HepG2 (cell line): ENCODE measurements around the gene NUAK1. TPM values are rescaled to one million over a fixed set of nuclear protein-coding genes. Genes with fewer than 3 reads are reported as not detected.

Experiments used
- ATAC-seq: fragments of 200-7000 bp; cut with Tn5 transposase; 3 replicates; pipeline ENCODE4 v1.9.1; 2020; ENCODE audit warnings: mild to moderate bottlenecking, moderate library complexity
- BruUV-seq: library from RNA; stranded (reverse); fragments of 400-500 nt; replicated peaks from 2 replicates; lab custom pipeline; 2021; lab: Mats Ljungman, UMichigan
- CTCF ChIA-PET: fragments of 300-600 bp; formaldehyde crosslinking; extraction: SDS; loops from one replicate; lab custom pipeline; 2021; ENCODE audit warnings: low total read pairs, inconsistent platforms, low intra/inter-chr PET ratio; lab: Yijun Ruan, JAX
- POLR2A ChIA-PET: fragments of 350-600 bp; sonication (Branson Sonifier 250); formaldehyde crosslinking; loops from one replicate; lab custom pipeline; 2020; ENCODE audit warnings: antibody characterized with exemption, inconsistent platforms; lab: Yijun Ruan, JAX
- DNase-seq: peaks from one replicate; pipeline ENCODE4 v3.0.0-alpha.2; 2015; ENCODE audit warnings: low spot score
- FAIRE-seq: peaks from 3 replicates; lab custom pipeline; 2011; peaks lifted over from hg19 to GRCh38; lab: Jason Lieb, UNC
- H2AFZ ChIP-seq: one replicate; pipeline ENCODE4 v1.6.1; 2011; ENCODE audit warnings: low read length, inconsistent platforms
- H3K27ac ChIP-seq: fragments of 300-600 bp; 3 replicates; pipeline ENCODE4 v1.8.0; 2011; ENCODE audit warnings: mixed run types, mild to moderate bottlenecking, mixed read lengths, low read length, inconsistent platforms; ENCODE audit not compliant: insufficient read depth; ENCODE audit errors: extremely low read length
- H3K27me3 ChIP-seq, 2 experiments: fragments of 200-600 bp in 1 of 2; 2 replicates in 1 of 2; 3 replicates in 1 of 2; pipeline versions ENCODE4 v1.6.0 to v1.8.0; 2011; ENCODE audit warnings: low read length in 2 of 2, mild to moderate bottlenecking in 2 of 2, moderate library complexity in 2 of 2, inconsistent platforms in 1 of 2; ENCODE audit not compliant: insufficient read depth in 2 of 2, control insufficient read depth in 1 of 2
- H3K36me3 ChIP-seq, 2 experiments: fragments of 200-600 bp in 1 of 2; replicated peaks in 1 of 2; 2 replicates in 1 of 2; 3 replicates in 1 of 2; pipeline versions ENCODE4 v1.5.1 to v1.8.0; 2011; ENCODE audit warnings: low read length in 2 of 2, inconsistent platforms in 1 of 2; ENCODE audit not compliant: insufficient read depth in 2 of 2, control insufficient read depth in 1 of 2
- H3K4me1 ChIP-seq: 2 replicates; pipeline ENCODE4 v1.5.1; 2012; ENCODE audit warnings: low read length, inconsistent platforms; ENCODE audit not compliant: insufficient read depth
- H3K4me2 ChIP-seq: 2 replicates; pipeline ENCODE4 v1.6.0; 2011; ENCODE audit warnings: low read depth, low read length, inconsistent platforms
- H3K4me3 ChIP-seq, 3 experiments: fragments of 200-600 bp in 1 of 3; sonication (generic), shearing (Covaris generic) in 1 of 3; replicated peaks in 1 of 3; 2 replicates each; pipeline ENCODE4 v1.5.1; 2011 to 2016; ENCODE audit warnings: low read length in 3 of 3, inconsistent platforms in 2 of 3, low read depth in 2 of 3, mild to moderate bottlenecking in 2 of 3, control low read depth in 1 of 3, mixed read lengths in 1 of 3; ENCODE audit not compliant: insufficient read depth in 1 of 3
- H3K79me2 ChIP-seq: one replicate; pipeline ENCODE4 v1.6.1; 2011; ENCODE audit warnings: low read length, inconsistent platforms; ENCODE audit not compliant: insufficient read depth
- H3K9ac ChIP-seq: 2 replicates; pipeline ENCODE4 v1.6.0; 2011; ENCODE audit warnings: mild to moderate bottlenecking, low read depth, low read length, inconsistent platforms; ENCODE audit not compliant: insufficient read depth
- H3K9me3 ChIP-seq: 2 replicates; pipeline ENCODE4 v1.5.1; 2012; ENCODE audit warnings: mild to moderate bottlenecking, low read length
- H4K20me1 ChIP-seq: 2 replicates; pipeline ENCODE4 v1.6.0; 2011; ENCODE audit warnings: inconsistent platforms, mild to moderate bottlenecking, low read length, moderate library complexity; ENCODE audit not compliant: insufficient read depth
- BRF2 ChIP-seq: sonication (generic); formaldehyde crosslinking; IDR thresholded peaks from 2 replicates; pipeline ENCODE4 v1.8.1; 2022; ENCODE audit warnings: mild to moderate bottlenecking, missing genetic modification reagents
- NAIF1 ChIP-seq: sonication (generic); formaldehyde crosslinking; IDR thresholded peaks from 2 replicates; pipeline ENCODE4 v1.5.0; 2020; ENCODE audit warnings: mild to moderate bottlenecking, missing genetic modification reagents, borderline replicate concordance
- YY1 ChIP-seq: IDR thresholded peaks from 2 replicates; pipeline ENCODE4 v1.6.1; 2011; ENCODE audit warnings: low read length, low read depth, moderate library complexity, mild to moderate bottlenecking; ENCODE audit not compliant: insufficient read depth, insufficient replicate concordance
- ZBTB14 ChIP-seq: sonication (generic); formaldehyde crosslinking; IDR thresholded peaks from 2 replicates; pipeline ENCODE4 v1.4.0; 2020; ENCODE audit warnings: missing genetic modification reagents
- ZNF12 ChIP-seq: sonication (generic); formaldehyde crosslinking; IDR thresholded peaks from 2 replicates; pipeline ENCODE4 v1.5.0; 2020; ENCODE audit warnings: missing genetic modification reagents
- ZNF207 ChIP-seq: fragments of 450-650 bp; IDR thresholded peaks from 2 replicates; pipeline ENCODE4 v1.6.1; 2016; ENCODE audit warnings: antibody characterized with exemption, borderline replicate concordance
- ZNF558 ChIP-seq: sonication (generic); formaldehyde crosslinking; IDR thresholded peaks from 2 replicates; pipeline ENCODE4 v1.9.0; 2022; ENCODE audit warnings: mild to moderate bottlenecking, missing genetic modification reagents, borderline replicate concordance
- ZNF562 ChIP-seq: sonication (generic); formaldehyde crosslinking; IDR thresholded peaks from 2 replicates; pipeline ENCODE4 v1.8.0; 2022; ENCODE audit warnings: missing genetic modification reagents, borderline replicate concordance
- ZNF564 ChIP-seq: sonication (generic); formaldehyde crosslinking; IDR thresholded peaks from 2 replicates; pipeline ENCODE4 v1.8.1; 2023; ENCODE audit warnings: mild to moderate bottlenecking, missing genetic modification reagents
- WGBS: methylation state at CpG from one replicate; pipeline ENCODE4 v1.1.6; 2017; ENCODE audit warnings: low lambda C conversion rate; 5-methylcytosine and 5-hydroxymethylcytosine counted together
- in situ Hi-C: cut with HindIII; loops from 2 replicates; pipeline ENCODE4 v1.10.0; 2017; ENCODE audit warnings: low pct_unique_long_range_greater_than_20kb; ENCODE audit not compliant: extremely low pct_ligation_motif_present
- intact Hi-C: fragments of 100-400 bp; cut with micrococcal nuclease; formaldehyde crosslinking; loops from one replicate; pipeline ENCODE4 v1.10.0; 2022; ENCODE audit not compliant: unreplicated experiment
- polyA plus RNA-seq, 8 experiments: library from polyadenylated mRNA; depleted of rRNA in 3 of 8; stranded (reverse) in 7 of 8; unstranded in 1 of 8; fragments of >200 nt; fragmentation: Illumina TruSeq in 4 of 8; extraction: Trizol in 4 of 8; gene quantifications; 2 replicates each; pipeline versions ENCODE4 v1.2.1 to v1.2.3, GENCODE V29; 2011 to 2016; ENCODE audit warnings: low read depth in 4 of 8, missing spikeins in 1 of 8, mixed read lengths in 1 of 8; ENCODE audit not compliant: insufficient read depth in 1 of 8
- total RNA-seq, 5 experiments: library from RNA; depleted of rRNA; stranded (reverse); fragments of >200 nt; fragmentation: Illumina TruSeq; extraction: Trizol; gene quantifications; 2 replicates each; pipeline ENCODE4 v1.2.3, GENCODE V29; 2016; ENCODE audit warnings: low read depth in 1 of 5
- TF ChIP-seq, protein P1 (sequence below): sonication (generic); formaldehyde crosslinking; IDR thresholded peaks from 2 replicates; pipeline ENCODE4 v1.4.0; 2020; ENCODE audit warnings: mild to moderate bottlenecking, low read depth, missing genetic modification reagents
- TF ChIP-seq, protein P2 (sequence below): sonication (generic); formaldehyde crosslinking; IDR thresholded peaks from 2 replicates; pipeline ENCODE4 v1.4.0; 2020; ENCODE audit warnings: missing genetic modification reagents

Gene NUAK1
- total and polyA plus RNA-seq, 2 of the 13 experiments (the other 11 are each of a cell fraction or from before 2014, with no cell fraction given): 1.7 to 1.9 TPM

DNA sequence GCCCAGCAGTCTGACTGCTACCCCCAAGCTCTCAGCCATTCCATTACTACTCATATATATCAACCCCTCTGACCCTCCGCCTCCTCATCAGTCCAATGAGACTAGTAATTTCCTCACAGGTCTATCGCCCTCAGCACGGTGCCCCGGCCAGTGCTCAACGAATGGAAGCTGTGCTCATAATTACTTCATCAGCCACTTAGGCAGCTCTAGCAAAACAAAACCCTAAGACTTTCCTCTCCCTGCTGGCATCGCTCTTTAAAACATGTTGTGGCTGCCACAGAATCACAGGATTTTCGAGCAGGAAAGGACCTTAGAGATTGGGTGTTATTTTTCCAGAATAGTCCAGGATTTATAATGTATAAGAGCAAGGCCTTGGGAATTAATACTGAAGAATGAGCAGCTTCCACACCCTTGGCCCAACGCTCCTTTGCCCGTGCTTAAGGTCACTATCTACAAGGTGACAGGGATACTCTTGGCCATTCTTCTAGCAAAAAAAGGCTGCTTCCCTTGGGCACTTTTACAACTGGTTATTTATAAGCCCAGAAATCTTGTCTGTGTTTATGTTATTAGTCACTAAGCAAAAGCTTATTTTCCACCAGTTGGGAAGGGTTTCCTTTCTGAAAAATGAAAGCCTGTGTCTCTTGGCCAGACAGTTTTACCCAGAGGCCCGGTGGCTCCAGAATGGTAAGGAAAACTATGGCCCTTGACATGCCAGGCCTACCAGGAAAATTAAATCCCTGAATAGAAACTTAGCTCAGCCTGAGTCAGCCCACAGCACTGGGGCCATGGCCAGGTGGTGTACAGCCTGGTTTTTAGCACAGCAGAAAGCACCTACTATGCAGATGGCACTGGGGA lies 47.9 kb downstream of the NUAK1 start:
- FAIRE-seq (no peak), DNase-seq (no peak), ATAC-seq (no peak)
- 93% methylated on average over 10 of the region's 10 CpGs for WGBS
- peaks cover 28% of the 10 kb centered on the region for H3K4me1 ChIP-seq
- intact Hi-C loops (no loop called here), in situ Hi-C loops (loop anchor here (10.0 kb wide), 1 partner anchor 194 kb away; no protein-coding TSS in a partner anchor)
- no peaks in the 10 kb centered on the region for H3K79me2 ChIP-seq
- BruUV-seq: no TSS peak
- no peaks in the 10 kb centered on the region for H4K20me1 ChIP-seq
- no peak overlapping the region for H3K4me2 ChIP-seq
- H3K4me3 ChIP-seq: no peak overlapping the region
- no peaks in the 10 kb centered on the region for H3K9me3 ChIP-seq
- H2AFZ ChIP-seq: no peak overlapping the region
- no peaks in the 10 kb centered on the region for H3K27me3 ChIP-seq
- no peak overlapping the region for H3K27ac ChIP-seq
- H3K9ac ChIP-seq: no peak overlapping the region
- ChIA-PET POLR2A (no interaction called here), CTCF (no interaction called here)
- H3K36me3 ChIP-seq: no peaks in the 10 kb centered on the region
- TF ChIP-seq YY1: no peak
- TF ChIP-seq, protein P1, sequence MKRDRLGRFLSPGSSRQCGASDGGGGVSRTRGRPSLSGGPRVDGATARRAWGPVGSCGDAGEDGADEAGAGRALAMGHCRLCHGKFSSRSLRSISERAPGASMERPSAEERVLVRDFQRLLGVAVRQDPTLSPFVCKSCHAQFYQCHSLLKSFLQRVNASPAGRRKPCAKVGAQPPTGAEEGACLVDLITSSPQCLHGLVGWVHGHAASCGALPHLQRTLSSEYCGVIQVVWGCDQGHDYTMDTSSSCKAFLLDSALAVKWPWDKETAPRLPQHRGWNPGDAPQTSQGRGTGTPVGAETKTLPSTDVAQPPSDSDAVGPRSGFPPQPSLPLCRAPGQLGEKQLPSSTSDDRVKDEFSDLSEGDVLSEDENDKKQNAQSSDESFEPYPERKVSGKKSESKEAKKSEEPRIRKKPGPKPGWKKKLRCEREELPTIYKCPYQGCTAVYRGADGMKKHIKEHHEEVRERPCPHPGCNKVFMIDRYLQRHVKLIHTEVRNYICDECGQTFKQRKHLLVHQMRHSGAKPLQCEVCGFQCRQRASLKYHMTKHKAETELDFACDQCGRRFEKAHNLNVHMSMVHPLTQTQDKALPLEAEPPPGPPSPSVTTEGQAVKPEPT (CRISPR knock-in tag): no peak
- TF ChIP-seq ZNF564: no peak
- TF ChIP-seq ZBTB14 (CRISPR knock-in tag): no peak
- TF ChIP-seq ZNF207: no peak
- TF ChIP-seq ZNF12 (CRISPR knock-in tag): no peak
- TF ChIP-seq ZNF558 (CRISPR knock-in tag): no peak
- TF ChIP-seq, protein P2, sequence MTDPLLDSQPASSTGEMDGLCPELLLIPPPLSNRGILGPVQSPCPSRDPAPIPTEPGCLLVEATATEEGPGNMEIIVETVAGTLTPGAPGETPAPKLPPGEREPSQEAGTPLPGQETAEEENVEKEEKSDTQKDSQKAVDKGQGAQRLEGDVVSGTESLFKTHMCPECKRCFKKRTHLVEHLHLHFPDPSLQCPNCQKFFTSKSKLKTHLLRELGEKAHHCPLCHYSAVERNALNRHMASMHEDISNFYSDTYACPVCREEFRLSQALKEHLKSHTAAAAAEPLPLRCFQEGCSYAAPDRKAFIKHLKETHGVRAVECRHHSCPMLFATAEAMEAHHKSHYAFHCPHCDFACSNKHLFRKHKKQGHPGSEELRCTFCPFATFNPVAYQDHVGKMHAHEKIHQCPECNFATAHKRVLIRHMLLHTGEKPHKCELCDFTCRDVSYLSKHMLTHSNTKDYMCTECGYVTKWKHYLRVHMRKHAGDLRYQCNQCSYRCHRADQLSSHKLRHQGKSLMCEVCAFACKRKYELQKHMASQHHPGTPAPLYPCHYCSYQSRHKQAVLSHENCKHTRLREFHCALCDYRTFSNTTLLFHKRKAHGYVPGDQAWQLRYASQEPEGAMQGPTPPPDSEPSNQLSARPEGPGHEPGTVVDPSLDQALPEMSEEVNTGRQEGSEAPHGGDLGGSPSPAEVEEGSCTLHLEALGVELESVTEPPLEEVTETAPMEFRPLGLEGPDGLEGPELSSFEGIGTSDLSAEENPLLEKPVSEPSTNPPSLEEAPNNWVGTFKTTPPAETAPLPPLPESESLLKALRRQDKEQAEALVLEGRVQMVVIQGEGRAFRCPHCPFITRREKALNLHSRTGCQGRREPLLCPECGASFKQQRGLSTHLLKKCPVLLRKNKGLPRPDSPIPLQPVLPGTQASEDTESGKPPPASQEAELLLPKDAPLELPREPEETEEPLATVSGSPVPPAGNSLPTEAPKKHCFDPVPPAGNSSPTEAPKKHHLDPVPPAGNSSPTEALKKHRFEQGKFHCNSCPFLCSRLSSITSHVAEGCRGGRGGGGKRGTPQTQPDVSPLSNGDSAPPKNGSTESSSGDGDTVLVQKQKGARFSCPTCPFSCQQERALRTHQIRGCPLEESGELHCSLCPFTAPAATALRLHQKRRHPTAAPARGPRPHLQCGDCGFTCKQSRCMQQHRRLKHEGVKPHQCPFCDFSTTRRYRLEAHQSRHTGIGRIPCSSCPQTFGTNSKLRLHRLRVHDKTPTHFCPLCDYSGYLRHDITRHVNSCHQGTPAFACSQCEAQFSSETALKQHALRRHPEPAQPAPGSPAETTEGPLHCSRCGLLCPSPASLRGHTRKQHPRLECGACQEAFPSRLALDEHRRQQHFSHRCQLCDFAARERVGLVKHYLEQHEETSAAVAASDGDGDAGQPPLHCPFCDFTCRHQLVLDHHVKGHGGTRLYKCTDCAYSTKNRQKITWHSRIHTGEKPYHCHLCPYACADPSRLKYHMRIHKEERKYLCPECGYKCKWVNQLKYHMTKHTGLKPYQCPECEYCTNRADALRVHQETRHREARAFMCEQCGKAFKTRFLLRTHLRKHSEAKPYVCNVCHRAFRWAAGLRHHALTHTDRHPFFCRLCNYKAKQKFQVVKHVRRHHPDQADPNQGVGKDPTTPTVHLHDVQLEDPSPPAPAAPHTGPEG (CRISPR knock-in tag): no peak
- TF ChIP-seq ZNF562: no peak
- no peak for TF ChIP-seq BRF2 (CRISPR knock-in tag)
- no peak for TF ChIP-seq NAIF1
